HL-60/S4 (cell line): ENCODE data around the gene CTNNA3.

Source experiments
- in situ Hi-C: fragments of 300-500 bp; cut with MboI; formaldehyde crosslinking; loops from 2 replicates; pipeline ENCODE4 v1.14.3; 2022; ENCODE audit warnings: low sequenced_read_pairs

Gene CTNNA3

GRCh38 chr10:67386260-67386659 is 309.7 kb downstream of the CTNNA3 start:
- in situ Hi-C loops = no loop called here

GRCh38 chr10:67385566-67385965 is 310.4 kb downstream of the CTNNA3 start:
- in situ Hi-C loops = no loop called here

DNA sequence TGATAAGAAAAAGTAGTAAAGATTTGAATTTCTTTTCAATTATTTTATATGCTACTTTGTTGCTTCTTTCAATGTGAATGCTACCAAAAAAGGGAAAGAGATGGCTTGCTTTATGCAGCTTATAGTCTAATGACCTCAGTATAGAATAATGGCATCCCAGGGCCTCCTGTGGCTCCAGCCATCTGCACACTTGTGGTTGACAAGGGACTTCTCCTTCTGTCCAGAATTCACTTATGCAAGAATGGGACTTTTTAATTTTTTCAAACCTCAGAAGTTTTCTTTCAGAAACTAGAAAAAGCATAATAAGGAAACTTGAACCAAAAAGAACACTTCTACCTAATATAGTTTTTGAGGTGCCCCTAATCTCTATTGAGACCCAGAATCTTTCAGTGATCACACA is 310.9 kb downstream of the CTNNA3 start:
- in situ Hi-C loops = no loop called here

DNA sequence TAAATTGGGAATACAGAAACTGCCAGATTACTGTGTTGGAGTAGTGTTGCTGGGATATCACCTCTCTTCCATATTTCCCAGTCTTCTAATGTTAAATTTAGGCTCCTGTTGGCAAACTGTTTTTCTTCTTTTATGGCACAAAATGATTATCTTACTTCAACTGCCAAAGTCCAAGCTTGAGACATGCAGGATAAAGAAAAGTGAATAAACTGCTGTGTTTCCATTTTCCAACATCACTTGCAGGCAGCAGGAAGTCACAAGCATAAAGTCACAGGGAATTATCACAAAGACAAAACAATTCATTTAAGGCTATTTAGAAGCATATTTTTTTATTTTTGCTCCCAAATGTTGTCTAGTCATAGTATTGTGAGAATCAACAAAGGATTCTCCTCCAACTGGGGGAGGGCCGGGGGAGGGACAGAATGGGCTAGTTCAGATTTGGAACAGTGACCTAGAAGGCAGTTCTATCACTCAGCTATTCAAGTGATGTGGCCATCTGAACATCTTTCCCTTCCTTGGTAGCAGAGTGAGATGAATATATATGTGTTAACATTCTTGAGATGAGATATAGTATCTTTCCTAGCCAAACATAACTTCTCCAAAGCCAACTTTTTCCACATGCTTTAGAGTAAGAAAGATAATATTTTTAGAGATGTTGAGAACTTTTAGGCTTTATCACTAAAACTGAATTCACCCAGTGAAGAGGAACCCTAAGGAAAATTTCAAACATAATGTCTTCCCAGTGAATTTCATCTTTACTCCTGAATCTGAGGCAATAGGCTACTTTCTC is 364.7 kb downstream of the CTNNA3 start:
- in situ Hi-C loops = no loop called here

DNA sequence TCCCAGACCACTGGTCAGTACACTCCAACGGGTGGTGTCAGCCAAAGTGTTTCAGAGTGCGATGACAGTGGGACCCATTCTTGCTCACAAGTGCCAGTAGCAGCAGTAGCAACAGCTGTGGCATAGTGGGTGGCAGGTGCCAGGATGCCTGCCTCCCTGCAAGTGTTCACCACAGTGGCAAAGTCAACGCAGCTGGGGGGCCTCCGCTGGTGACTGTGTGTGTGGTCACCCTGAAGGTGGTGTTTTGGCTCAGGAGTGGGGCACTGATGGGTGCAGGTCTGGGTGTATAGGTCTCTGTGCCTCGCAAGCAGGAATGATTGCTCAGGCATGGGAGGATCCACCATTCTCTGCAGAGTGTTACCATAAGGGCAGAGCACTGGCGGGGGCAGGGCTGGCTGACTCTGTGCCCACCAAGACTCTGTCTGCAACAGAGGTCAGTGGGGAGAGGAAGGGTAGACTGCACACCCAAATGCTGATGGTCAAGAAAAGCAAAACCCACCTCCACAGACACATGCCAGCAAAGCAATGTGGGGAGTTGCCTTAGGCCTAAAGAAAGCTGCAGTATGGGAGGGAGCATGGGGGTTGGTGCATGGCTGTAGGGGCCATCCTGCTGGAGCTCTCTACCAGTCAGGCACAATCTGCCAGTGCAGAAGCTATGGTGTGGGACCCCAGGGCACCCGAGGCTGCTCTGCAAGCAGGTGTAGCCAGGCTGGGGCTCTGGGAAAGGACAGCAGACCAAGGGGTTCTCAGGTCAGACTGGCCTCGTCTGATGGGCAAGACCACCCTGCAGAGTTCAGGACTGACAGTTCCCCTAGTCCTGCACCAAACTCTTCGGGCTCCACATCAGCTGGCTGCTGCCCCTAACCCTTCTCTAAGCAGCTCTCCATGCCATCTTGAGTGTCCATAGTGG is 368.1 kb downstream of the CTNNA3 start:
- in situ Hi-C loops = no loop called here

- in situ Hi-C loops = no loop called here
Observed at GRCh38 chr10:67319976-67320375, 376.0 kb downstream of the CTNNA3 start.

DNA sequence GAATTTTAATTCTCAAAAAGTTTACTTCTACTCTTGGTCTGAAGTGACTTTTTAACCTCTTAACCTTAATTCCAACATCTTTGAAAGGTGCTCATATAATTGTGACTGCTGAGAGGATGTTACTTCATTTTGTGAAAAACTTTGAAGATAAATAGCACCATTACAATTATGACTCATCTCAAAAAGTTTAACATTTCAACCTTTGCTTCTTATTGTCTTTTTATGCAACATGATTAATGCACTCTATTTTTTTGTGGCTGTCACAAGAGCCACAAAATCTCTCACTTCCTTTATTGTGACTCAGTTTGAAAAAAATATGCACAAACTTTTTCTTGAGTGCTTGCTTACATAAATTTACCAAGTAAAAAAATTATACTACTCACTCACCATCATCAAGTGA is 387.1 kb downstream of the CTNNA3 start:
- in situ Hi-C loops = no loop called here

DNA sequence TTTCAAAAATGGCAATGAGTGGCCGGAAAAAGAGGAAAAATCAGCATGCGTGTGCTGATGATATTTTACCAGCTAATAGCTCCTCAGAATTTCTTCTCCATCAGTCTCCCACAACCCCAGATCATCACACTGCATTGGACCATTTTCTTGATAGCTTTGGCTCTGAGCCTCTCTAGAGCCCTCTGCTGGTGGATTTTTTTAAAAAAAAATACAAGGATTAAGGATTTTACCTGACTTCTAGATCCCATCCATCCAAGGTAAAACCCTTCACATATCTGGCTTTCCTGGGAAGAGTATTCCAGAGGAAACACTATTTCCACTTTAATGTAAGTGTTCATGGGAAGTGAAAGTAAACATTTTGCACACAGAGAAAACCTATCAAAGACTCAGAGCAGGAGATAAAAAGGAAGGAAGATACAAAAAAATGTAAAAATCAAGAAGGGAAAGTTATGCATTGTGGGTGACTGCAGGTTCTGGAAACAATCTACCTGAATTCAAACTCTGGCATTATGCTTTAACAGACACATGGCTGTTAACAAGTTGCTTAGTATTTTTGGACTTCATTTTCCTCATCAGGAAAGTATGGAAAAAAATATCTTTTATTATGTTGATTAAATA is 389.3 kb downstream of the CTNNA3 start:
- in situ Hi-C loops = no loop called here

DNA sequence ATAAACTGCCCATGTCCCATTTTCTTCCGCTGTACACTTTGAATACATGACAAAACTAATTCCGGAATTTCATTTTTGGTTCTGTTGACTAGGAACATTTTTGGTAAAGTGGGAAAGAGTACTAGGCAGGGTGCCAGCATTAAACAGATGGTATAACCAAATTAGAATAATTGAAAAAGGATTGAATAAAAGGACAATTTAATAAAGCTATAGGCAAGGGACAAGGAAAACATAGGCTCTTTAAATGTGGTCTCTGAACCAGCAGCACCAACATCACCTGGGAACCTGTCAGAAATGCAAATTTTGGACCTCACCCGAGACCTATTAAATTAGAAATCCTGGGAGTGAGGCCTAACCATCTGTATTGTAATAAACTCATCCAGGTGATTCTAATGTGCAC is 393.3 kb downstream of the CTNNA3 start:
- in situ Hi-C loops = no loop called here

DNA sequence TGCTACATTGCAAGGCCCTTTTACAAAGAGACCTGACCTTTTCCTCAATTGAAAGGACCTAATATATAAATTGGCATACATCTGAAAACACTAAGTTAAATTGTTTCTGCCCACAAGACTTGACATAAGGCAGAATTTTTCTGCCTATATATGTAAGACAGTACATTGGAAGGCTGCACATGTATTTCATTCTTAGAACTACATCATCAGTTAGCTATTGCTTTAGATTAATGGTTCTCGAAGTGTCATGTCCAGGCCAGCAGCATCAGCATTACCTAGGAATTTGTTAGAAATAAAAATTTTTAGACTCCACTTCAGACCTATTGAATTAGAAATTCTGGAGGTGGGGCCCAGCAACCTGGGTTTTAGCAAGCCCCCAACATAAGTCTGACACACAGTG is 396.2 kb downstream of the CTNNA3 start:
- in situ Hi-C loops = no loop called here

DNA sequence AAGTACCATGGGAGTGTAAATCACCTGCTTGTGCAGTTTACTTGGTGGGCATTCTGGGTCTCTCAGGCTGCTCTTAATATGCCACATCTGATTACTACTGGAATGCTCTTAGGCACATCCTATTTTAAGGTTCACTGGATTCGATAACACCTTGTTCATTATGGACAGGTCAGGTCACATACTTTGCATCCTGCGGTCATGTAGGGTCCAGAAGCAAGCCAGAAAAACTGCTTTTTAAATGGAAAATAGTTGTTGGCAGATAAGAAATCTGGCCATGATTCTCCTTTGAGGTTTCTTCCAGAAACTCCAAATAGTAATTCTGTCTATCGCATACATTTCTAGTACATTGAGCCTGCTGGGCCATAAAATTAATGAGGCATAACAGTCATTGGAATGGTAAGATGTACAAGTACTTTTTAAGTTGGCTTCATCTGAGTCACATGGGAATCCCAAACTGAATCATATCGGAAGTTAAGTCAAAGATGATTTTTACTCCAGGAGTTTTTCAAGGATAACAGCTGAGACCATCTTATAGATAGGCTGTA is 398.3 kb downstream of the CTNNA3 start:
- in situ Hi-C loops = no loop called here

- in situ Hi-C loops = no loop called here
Observed at GRCh38 chr10:67296926-67297325, 399.1 kb downstream of the CTNNA3 start.

DNA sequence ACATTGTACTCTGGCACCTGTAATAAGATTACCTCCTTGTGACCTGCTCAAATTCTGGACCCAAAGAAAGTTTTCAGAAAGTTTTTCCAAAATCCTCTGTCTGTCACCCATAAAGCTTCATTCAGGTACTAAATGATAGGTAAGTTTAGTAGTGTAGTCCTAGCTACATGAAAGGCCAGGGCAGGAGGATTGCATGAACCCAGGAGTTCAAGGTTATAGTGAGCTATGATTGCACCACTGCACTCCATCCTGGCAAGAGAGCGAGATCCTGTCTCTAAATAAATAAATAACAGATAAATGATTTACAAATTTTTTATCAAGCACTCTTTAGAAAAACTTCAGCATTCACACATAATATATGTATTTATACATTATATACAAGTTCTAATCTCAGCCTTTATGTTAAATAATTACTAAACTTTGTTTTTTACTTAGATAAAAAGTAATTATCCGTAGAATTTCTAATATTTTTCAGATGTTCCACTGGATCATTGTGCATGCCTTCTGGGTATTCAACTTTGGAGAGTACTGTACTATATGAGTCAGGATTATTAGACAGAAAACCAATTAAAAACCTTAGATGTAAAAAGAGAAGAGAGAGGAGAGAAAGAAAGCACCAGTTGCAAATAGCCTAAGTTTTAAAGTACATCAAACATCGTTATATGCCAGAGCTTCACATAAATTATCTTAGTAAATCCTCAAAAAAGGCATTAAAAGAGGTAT is 407.1 kb downstream of the CTNNA3 start:
- in situ Hi-C loops = no loop called here

DNA sequence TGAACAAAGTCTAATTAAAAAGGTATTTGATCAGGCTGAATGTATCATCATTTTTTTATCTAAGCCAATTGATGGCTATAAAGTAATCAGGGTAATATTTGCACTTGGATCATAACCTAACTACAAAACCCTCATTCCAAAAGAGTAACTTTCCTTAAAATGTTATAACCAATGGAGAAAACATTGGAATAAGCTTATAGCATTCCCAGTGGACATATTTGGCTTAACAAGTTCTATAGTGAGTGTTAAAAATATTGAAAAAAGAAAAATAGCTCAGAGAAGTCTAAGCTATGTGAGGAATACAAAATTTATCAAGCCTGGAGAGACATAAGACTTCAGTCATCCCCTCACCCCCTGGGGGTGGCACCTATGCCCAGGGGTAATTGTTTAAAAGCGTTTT is 411.4 kb downstream of the CTNNA3 start:
- in situ Hi-C loops = no loop called here

- in situ Hi-C loops = no loop called here
Observed at GRCh38 chr10:67282871-67283270, 413.1 kb downstream of the CTNNA3 start.

DNA sequence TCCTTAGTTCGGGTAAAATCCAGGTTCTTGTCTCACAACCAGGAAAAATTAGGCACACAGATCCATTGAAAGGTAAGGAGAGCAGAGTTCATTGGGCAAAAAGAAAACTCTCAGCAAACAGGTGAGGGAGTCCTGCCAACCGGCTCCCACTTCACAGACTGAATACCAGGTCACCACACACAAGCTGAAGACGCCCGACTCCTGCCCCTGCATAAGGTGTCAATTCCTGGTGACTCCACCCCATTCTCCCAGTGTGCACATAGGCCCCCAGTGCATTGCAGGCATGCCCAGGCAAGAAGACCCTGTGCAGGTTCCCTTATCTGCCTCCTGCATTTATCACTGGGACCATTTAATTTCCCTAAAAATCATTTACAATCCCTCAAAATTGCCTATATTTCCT is 415.6 kb downstream of the CTNNA3 start:
- in situ Hi-C loops = no loop called here

DNA sequence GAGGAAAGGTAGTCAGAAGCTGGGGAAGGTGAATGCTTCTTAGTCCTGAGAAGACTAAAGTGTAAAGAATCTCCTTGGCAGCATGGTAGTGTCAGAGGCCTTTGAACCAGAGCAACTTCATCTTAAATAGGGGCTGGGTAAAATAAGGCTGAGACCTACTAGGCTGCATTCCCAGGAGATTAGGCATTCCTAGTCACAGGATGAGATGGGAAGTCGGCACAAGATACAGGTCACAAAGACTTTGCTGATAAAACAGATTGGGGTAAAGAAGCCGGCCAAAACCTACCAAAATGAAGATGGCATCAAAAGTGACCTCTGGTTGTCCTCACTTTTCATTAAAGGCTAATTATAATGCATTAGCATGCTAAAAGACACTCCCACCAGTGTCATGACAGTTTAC is 418.6 kb downstream of the CTNNA3 start:
- in situ Hi-C loops = no loop called here

DNA sequence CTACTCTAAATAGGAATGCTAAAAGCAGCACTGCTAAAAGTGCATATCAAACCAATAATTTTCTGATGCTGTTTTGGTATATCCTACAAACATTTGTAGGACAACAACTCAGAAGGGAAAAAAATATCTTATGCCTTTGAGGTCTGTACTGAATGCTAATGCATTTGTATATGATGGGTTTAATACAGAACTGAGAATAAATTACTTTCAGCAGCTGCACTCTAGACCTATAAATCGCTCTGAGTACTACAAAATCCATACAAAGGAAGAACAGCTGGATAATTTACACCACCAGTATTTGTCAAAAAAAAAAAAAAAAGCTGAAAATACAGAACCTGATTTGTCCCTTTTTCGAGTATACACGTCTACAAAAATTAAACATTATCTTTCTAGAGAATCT is 426.2 kb downstream of the CTNNA3 start:
- in situ Hi-C loops = no loop called here

GRCh38 chr10:67268146-67268545 is 427.8 kb downstream of the CTNNA3 start:
- in situ Hi-C loops = no loop called here

DNA sequence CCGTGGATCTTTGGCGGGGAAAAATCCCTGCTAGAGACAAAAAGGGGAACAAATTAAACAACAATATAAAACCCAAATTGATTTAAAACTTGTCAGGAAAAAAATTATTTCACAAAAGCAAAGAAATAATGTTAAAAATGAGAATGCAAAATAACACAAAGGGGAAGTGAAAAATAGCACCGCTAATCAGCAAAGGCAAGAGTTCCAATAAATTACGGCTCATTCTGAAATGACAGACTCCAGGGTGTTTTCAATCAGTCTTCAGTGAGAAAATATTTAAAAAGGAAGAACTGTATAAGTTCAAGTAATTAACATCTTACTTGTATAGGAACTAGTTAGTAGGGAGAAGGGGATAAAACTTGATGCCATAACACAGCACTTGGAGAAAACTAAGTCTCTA is 433.3 kb downstream of the CTNNA3 start:
- in situ Hi-C loops = no loop called here

- in situ Hi-C loops = no loop called here
Observed at GRCh38 chr10:67261300-67261797, 434.6 kb downstream of the CTNNA3 start.
